Measurements from ENCODE around the gene PRPF19.

GRCh38 chr11:60859616-60860250, 46.7 kb downstream of the PRPF19 start:
- TF ChIP-seq CTCF (conservative IDR thresholded peaks at IDR 0.05; ENCODE audit: low read length), result no peak
- no peak for TF ChIP-seq EZH2phosphoT487 (IDR thresholded peaks at IDR 0.05; ENCODE audit: borderline replicate concordance)
